Neural progenitor cell (in vitro differentiated cells): ENCODE data around the gene TMEM236.

Source experiments
- EZH2phosphoT487 ChIP-seq: fragments of 200-600 bp; sonication (generic); IDR thresholded peaks from 2 replicates; pipeline ENCODE4 v1.6.1; 2017; ENCODE audit warnings: antibody characterized with exemption
- TF ChIP-seq, protein P1 (sequence below): fragments of 200-600 bp; sonication (generic); IDR thresholded peaks from 2 replicates; pipeline ENCODE4 v1.5.1; 2017; ENCODE audit warnings: antibody characterized with exemption, mild to moderate bottlenecking

DNA sequence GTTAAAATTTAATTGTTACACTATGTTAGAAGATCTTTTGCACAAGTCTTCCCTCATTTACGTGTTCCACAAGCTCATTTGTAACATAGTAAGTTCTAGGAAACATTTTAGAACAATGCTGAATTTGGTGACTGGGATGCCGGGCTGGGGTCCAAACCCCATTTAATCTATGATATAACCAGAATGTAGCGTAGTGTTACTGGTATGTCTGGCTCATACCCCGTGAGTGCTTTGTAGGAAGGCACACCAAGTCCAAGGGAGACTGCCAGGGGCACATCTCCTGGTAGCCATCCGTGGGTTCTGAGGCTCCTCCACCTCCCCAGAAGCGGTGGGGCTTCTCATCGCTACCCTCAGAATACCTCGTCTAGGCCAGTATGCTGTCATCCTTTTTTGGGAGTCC, 21.3 kb upstream of the TMEM236 start:
- TF ChIP-seq, protein P1, sequence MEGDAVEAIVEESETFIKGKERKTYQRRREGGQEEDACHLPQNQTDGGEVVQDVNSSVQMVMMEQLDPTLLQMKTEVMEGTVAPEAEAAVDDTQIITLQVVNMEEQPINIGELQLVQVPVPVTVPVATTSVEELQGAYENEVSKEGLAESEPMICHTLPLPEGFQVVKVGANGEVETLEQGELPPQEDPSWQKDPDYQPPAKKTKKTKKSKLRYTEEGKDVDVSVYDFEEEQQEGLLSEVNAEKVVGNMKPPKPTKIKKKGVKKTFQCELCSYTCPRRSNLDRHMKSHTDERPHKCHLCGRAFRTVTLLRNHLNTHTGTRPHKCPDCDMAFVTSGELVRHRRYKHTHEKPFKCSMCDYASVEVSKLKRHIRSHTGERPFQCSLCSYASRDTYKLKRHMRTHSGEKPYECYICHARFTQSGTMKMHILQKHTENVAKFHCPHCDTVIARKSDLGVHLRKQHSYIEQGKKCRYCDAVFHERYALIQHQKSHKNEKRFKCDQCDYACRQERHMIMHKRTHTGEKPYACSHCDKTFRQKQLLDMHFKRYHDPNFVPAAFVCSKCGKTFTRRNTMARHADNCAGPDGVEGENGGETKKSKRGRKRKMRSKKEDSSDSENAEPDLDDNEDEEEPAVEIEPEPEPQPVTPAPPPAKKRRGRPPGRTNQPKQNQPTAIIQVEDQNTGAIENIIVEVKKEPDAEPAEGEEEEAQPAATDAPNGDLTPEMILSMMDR: no peak
- TF ChIP-seq EZH2phosphoT487: no peak
